Measurements from ENCODE around the gene GATA5. TPM values are rescaled to one million over a fixed set of nuclear protein-coding genes. Genes with fewer than 3 reads are reported as not detected.

The GATA5 gene
- total RNA-seq, 4 donors from 2014 or later: 0.23 to 2.1 (median 1.2) TPM

DNA sequence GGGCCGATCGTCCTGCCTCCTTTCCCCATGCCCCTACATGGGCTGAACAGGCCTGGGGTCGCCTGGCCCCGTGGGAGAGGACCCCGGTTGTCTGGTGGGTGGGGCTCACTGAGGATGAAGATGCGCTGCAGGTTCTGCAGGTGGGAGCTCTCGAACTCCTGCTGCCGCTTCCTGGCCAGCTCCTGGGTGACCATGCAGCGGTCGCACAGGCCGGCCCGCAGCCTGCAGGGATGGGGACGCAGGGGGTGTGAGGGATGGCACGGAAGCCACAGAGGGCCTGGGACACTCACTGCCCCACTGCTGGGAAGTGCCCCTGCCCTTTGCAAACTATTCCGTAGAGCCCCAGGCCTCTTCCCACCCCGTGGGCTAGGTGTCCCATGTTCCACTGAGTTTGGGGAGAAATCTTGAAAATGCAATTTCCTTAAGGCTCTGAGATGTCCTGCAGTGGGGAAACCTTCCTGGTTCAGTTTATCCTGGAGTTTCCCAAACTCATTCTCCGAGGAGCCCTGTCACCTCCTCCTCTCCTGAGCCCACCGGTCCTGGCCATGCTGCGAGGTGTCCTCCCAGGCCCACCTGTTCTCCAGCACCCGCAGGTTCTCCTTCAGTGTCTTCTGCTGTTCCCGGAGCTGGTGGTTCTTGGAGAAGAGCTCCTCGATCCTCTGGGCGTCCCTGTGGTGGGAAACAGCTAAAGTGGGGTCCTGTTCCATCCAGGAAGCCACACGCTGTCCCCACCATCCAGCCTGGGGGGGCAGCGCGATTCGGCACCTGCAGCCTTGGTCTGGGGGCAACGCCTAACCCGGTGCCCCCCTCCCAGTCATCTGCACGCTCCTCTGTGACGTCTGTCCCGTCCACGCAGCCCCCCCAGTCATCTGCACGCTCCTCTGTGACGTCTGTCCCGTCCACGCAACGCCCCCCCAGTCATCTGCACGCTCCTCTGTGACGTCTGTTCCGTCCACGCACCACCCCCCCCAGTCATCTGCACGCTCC, 58.9 kb downstream of the GATA5 start:
- Histone ChIP-seq H3K9me3 (no peaks in the 10 kb centered on the region), H3K4me1 (no peaks in the 10 kb centered on the region), H3K27ac (no peak overlapping the region), H3K36me3 (no peaks in the 10 kb centered on the region), H3K27me3 (peaks cover 21% of the 10 kb centered on the region), H3K4me3 (no peak overlapping the region)
- TF ChIP-seq, protein P1, sequence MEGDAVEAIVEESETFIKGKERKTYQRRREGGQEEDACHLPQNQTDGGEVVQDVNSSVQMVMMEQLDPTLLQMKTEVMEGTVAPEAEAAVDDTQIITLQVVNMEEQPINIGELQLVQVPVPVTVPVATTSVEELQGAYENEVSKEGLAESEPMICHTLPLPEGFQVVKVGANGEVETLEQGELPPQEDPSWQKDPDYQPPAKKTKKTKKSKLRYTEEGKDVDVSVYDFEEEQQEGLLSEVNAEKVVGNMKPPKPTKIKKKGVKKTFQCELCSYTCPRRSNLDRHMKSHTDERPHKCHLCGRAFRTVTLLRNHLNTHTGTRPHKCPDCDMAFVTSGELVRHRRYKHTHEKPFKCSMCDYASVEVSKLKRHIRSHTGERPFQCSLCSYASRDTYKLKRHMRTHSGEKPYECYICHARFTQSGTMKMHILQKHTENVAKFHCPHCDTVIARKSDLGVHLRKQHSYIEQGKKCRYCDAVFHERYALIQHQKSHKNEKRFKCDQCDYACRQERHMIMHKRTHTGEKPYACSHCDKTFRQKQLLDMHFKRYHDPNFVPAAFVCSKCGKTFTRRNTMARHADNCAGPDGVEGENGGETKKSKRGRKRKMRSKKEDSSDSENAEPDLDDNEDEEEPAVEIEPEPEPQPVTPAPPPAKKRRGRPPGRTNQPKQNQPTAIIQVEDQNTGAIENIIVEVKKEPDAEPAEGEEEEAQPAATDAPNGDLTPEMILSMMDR (IDR thresholded peaks at IDR 0.05): no peak
- TF ChIP-seq POLR2AphosphoS5 (IDR thresholded peaks at IDR 0.05): no peak
- no peak for TF ChIP-seq EP300 (IDR thresholded peaks at IDR 0.05)
- no peak for TF ChIP-seq POLR2A (IDR thresholded peaks at IDR 0.05)
- 80% methylated on average over 33 of the region's 43 CpGs for WGBS
- DNase-seq (ENCODE audit: low spot score in 2 of 2): no peak

DNA sequence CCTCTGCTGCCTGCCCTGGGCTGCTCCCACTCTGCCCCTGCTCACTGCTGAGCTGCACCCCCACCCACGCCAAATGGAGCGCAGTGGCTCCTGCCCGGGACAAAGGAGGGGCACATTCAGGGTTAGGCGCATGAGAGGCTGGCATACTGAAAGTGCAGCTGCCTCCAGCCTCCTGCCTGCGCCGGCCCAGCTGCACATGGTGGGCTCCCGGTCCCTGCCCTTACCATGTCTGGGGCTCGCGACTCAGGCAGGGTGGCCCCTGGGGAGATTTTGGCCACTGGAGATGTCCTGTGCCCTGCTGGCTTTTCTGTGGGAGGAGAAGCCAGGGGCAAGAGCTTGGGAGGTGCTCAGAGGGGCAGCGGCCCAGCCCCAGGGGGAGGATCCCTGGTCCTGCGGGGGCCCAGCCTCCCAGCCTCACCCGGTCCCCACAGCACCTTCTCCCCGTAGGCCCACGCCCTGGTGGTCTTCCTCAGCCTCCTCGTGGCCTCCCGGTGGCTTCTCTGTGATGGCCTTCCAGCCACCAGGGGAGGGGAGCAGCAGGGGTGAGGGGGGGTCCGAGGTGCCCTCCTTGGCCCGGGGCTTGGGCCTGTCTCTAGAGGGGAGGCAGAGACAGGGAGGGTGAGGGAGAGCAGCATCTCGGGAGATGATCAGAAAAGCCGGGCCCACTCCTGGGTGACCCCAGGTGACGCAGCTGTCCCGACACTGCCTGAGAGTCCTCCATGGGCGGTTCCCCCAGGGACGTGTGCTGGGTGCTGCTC, 60.3 kb downstream of the GATA5 start:
- Histone ChIP-seq H3K27ac (no peak overlapping the region), H3K36me3 (no peaks in the 10 kb centered on the region), H3K27me3 (peaks cover 21% of the 10 kb centered on the region), H3K4me3 (no peak overlapping the region), H3K4me1 (no peaks in the 10 kb centered on the region), H3K9me3 (no peaks in the 10 kb centered on the region)
- 63% methylated on average over 8 of the region's 24 CpGs for WGBS
- TF ChIP-seq, protein P1 (IDR thresholded peaks at IDR 0.05): no peak
- TF ChIP-seq EP300 (IDR thresholded peaks at IDR 0.05): no peak
- TF ChIP-seq POLR2AphosphoS5 (IDR thresholded peaks at IDR 0.05): no peak
- no peak for TF ChIP-seq POLR2A (IDR thresholded peaks at IDR 0.05)
- no peak for DNase-seq (ENCODE audit: low spot score in 2 of 2)

DNA sequence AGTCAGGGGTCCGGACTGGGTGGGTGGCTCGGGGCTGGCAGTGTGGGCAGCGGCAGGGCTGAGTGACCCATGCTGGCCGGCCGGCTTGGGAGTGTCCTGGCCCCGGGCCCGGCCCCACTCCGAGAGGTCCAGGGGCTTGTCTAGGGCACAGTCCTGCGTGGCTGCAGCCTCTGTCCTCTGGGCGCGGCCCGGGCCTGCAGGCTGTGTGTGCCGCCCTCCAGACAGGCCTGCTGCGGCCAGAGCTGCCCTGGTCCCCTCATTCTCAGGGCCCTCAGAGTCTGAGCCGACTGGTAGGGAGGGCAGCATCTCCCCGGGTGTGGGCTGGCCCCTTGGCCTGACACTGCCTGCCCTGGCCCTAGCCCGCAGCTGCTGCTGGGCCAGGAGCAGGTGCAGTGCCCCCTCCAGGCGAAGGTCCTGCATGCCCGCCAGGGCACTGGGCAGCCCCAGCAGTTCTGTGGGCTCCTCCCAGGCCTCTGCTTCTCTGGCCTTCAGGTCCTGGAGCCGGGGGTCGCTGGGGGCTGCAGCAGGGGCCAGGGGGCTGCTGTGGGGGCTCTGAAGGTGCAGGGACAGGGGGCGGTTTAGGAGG, 61.8 kb downstream of the GATA5 start:
- Histone ChIP-seq H3K27me3 (peaks cover 16% of the 10 kb centered on the region), H3K36me3 (no peaks in the 10 kb centered on the region), H3K4me1 (peaks cover 11% of the 10 kb centered on the region), H3K27ac (no peak overlapping the region), H3K4me3 (no peak overlapping the region), H3K9me3 (no peaks in the 10 kb centered on the region)
- no peak for DNase-seq (ENCODE audit: low spot score in 2 of 2)
- 84% methylated on average over 5 of the region's 22 CpGs for WGBS
- TF ChIP-seq POLR2AphosphoS5 (IDR thresholded peaks at IDR 0.05): no peak
- no peak for TF ChIP-seq EP300 (IDR thresholded peaks at IDR 0.05)
- TF ChIP-seq POLR2A (IDR thresholded peaks at IDR 0.05): no peak
- TF ChIP-seq, protein P1 (IDR thresholded peaks at IDR 0.05): no peak

Other genes starting within 250 kb of the GATA5 start
- gene OSBPL2, start 237.5 kb downstream of the GATA5 start, total RNA-seq: 100 to 1,000 TPM in 1 of 4 donors, 10 to 100 TPM in 3; 78.1 to 132 (median 84.0) TPM
- gene ADRM1, start 173.0 kb downstream of the GATA5 start, total RNA-seq: 100 to 1,000 TPM in 3 of 4 donors, 10 to 100 TPM in 1; 84.7 to 155 (median 146) TPM
- 100 to 1,000 TPM; 200 to 623 (median 316) TPM for gene LAMA5, start 108.7 kb downstream of the GATA5 start, total RNA-seq
- 1,000 to 10,000 TPM; 1,604 to 3,217 (median 2,363) TPM for gene RPS21, start 88.9 kb downstream of the GATA5 start, total RNA-seq
- gene CABLES2, start 68.7 kb downstream of the GATA5 start, total RNA-seq: 1 to 10 TPM; 3.8 to 7.2 (median 4.5) TPM
- gene RBBP8NL, start 48.5 kb downstream of the GATA5 start, total RNA-seq: 1 to 10 TPM; 2.0 to 6.6 (median 3.9) TPM
- 10 to 100 TPM; 50.2 to 59.1 (median 52.7) TPM for gene SLCO4A1, start 166.5 kb upstream of the GATA5 start, total RNA-seq
- gene NTSR1, start 232.8 kb upstream of the GATA5 start, total RNA-seq: under 1 TPM in 2 of 4 donors, not detected in 2; 0.16 to 0.55 TPM

Measured in suprapubic skin (tissue), 4 donors.